GM12873 (cell line): Measurements from ENCODE around the gene UBASH3B.

Experiments
- CTCF ChIP-seq: IDR thresholded peaks from 2 replicates; pipeline ENCODE4 v1.5.1; 2012; ENCODE audit warnings: low read depth, mild to moderate bottlenecking, moderate library complexity, low read length, control low read depth; ENCODE audit not compliant: insufficient read depth; ENCODE audit errors: missing control alignments

UBASH3B gene

GRCh38 chr11:122642472-122642922 lies 13.0 kb upstream of the UBASH3B start:
- no peak for TF ChIP-seq CTCF

GRCh38 chr11:122642971-122643370 lies 12.6 kb upstream of the UBASH3B start:
- TF ChIP-seq CTCF: no peak

GRCh38 chr11:122645847-122646246 lies 9.7 kb upstream of the UBASH3B start:
- no peak for TF ChIP-seq CTCF

GRCh38 chr11:122646549-122647340 lies 8.8 kb upstream of the UBASH3B start:
- TF ChIP-seq CTCF: no peak

GRCh38 chr11:122647736-122648275 lies 7.7 kb upstream of the UBASH3B start:
- no peak for TF ChIP-seq CTCF

GRCh38 chr11:122649116-122649515 lies 6.4 kb upstream of the UBASH3B start:
- TF ChIP-seq CTCF: no peak

GRCh38 chr11:122650619-122651018 lies 4.9 kb upstream of the UBASH3B start:
- TF ChIP-seq CTCF: no peak
